Muscle layer of colon (tissue), 2 donors: ENCODE measurements around the gene LRP8.

Experiments
- H3K27ac ChIP-seq: one replicate; pipeline ENCODE4 v1.7.0; 2013; ENCODE audit warnings: low read depth, mild to moderate bottlenecking, low read length, moderate library complexity
- H3K27me3 ChIP-seq, 2 donors: one replicate each; pipeline ENCODE4 v1.7.0; 2013; ENCODE audit warnings: low read length in 2 of 2, mild to moderate bottlenecking in 2 of 2; ENCODE audit not compliant: insufficient read depth in 2 of 2, control insufficient read depth in 1 of 2
- H3K36me3 ChIP-seq: one replicate; pipeline ENCODE4 v1.7.0; 2013; ENCODE audit warnings: mild to moderate bottlenecking, low read length; ENCODE audit not compliant: insufficient read depth
- H3K4me1 ChIP-seq: one replicate; pipeline ENCODE4 v1.7.0; 2013; ENCODE audit warnings: mild to moderate bottlenecking, low read length; ENCODE audit not compliant: insufficient read depth
- H3K4me3 ChIP-seq, 2 donors: one replicate each; pipeline ENCODE4 v1.7.0; 2013; ENCODE audit warnings: low read length in 2 of 2, low read depth in 1 of 2, mild to moderate bottlenecking in 1 of 2, moderate library complexity in 1 of 2
- H3K9ac ChIP-seq: one replicate; pipeline ENCODE4 v1.7.0; 2013; ENCODE audit warnings: low read length
- H3K9me3 ChIP-seq: one replicate; pipeline ENCODE4 v1.7.0; 2013; ENCODE audit warnings: mild to moderate bottlenecking, low read length
- donor health status: abdominal sarcoma.
- donor health status: Adenocarcinoma of cecum.

The LRP8 gene

GRCh38 chr1:53369034-53369750, 41.3 kb upstream of the LRP8 start:
- Histone ChIP-seq H3K27me3 (no peaks in the 10 kb centered on the region), H3K9ac (no peak overlapping the region), H3K4me1 (no peaks in the 10 kb centered on the region), H3K36me3 (no peaks in the 10 kb centered on the region), H3K4me3 (no peak overlapping the region), H3K27ac (no peak overlapping the region), H3K9me3 (no peaks in the 10 kb centered on the region)

GRCh38 chr1:53368314-53369033, 40.6 kb upstream of the LRP8 start:
- no peak overlapping the region for H3K4me3 ChIP-seq
- H3K9me3 ChIP-seq: no peaks in the 10 kb centered on the region

GRCh38 chr1:53367503-53368313, 39.8 kb upstream of the LRP8 start:
- H3K9ac ChIP-seq: no peak overlapping the region
- H3K27me3 ChIP-seq: no peaks in the 10 kb centered on the region
- H3K4me3 ChIP-seq: no peak overlapping the region
- no peaks in the 10 kb centered on the region for H3K36me3 ChIP-seq
- no peak overlapping the region for H3K27ac ChIP-seq
- H3K9me3 ChIP-seq: no peaks in the 10 kb centered on the region
- no peaks in the 10 kb centered on the region for H3K4me1 ChIP-seq

More at GRCh38 chr1:53368314-53369033, 40.6 kb upstream of the LRP8 start:
- no peak overlapping the region for H3K9ac ChIP-seq
- no peaks in the 10 kb centered on the region for H3K4me1 ChIP-seq
- no peaks in the 10 kb centered on the region for H3K36me3 ChIP-seq
- H3K27ac ChIP-seq: no peak overlapping the region
- no peaks in the 10 kb centered on the region for H3K27me3 ChIP-seq

- H3K4me3 ChIP-seq: no peak overlapping the region
Observed at GRCh38 chr1:53366901-53367502, 39.1 kb upstream of the LRP8 start.

GRCh38 chr1:53365437-53366063, 37.7 kb upstream of the LRP8 start:
- Histone ChIP-seq H3K27me3 (no peaks in the 10 kb centered on the region), H3K9me3 (no peaks in the 10 kb centered on the region), H3K4me1 (no peaks in the 10 kb centered on the region), H3K9ac (no peak overlapping the region), H3K36me3 (no peaks in the 10 kb centered on the region), H3K4me3 (no peak overlapping the region), H3K27ac (no peak overlapping the region)

More at GRCh38 chr1:53366901-53367502, 39.1 kb upstream of the LRP8 start:
- Histone ChIP-seq H3K4me1 (no peaks in the 10 kb centered on the region), H3K9me3 (no peaks in the 10 kb centered on the region), H3K36me3 (no peaks in the 10 kb centered on the region), H3K9ac (no peak overlapping the region), H3K27me3 (no peaks in the 10 kb centered on the region), H3K27ac (no peak overlapping the region)

- Histone ChIP-seq H3K36me3 (no peaks in the 10 kb centered on the region), H3K9me3 (no peaks in the 10 kb centered on the region), H3K4me1 (no peaks in the 10 kb centered on the region), H3K9ac (no peak overlapping the region), H3K4me3 (no peak overlapping the region), H3K27me3 (no peaks in the 10 kb centered on the region), H3K27ac (no peak overlapping the region)
Observed at GRCh38 chr1:53362851-53363642, 35.2 kb upstream of the LRP8 start.

GRCh38 chr1:53362270-53362669, 34.4 kb upstream of the LRP8 start:
- no peaks in the 10 kb centered on the region for H3K4me1 ChIP-seq
- H3K9ac ChIP-seq: no peak overlapping the region
- no peak overlapping the region for H3K27ac ChIP-seq
- no peaks in the 10 kb centered on the region for H3K9me3 ChIP-seq
- no peaks in the 10 kb centered on the region for H3K36me3 ChIP-seq
- no peak overlapping the region for H3K4me3 ChIP-seq
- no peaks in the 10 kb centered on the region for H3K27me3 ChIP-seq

GRCh38 chr1:53361541-53361961, 33.7 kb upstream of the LRP8 start:
- Histone ChIP-seq H3K27me3 (no peaks in the 10 kb centered on the region), H3K27ac (no peak overlapping the region), H3K9ac (no peak overlapping the region), H3K4me3 (no peak overlapping the region), H3K4me1 (no peaks in the 10 kb centered on the region), H3K36me3 (no peaks in the 10 kb centered on the region), H3K9me3 (peaks cover 1% of the 10 kb centered on the region)

GRCh38 chr1:53359934-53360276, 32.0 kb upstream of the LRP8 start:
- no peaks in the 10 kb centered on the region for H3K4me1 ChIP-seq
- H3K36me3 ChIP-seq: no peaks in the 10 kb centered on the region
- no peaks in the 10 kb centered on the region for H3K27me3 ChIP-seq
- H3K9me3 ChIP-seq: peaks cover 4% of the 10 kb centered on the region
- no peak overlapping the region for H3K27ac ChIP-seq
- H3K9ac ChIP-seq: no peak overlapping the region
- H3K4me3 ChIP-seq: no peak overlapping the region

GRCh38 chr1:53359225-53359933, 31.5 kb upstream of the LRP8 start:
- Histone ChIP-seq H3K9me3 (peaks cover 4% of the 10 kb centered on the region), H3K27ac (no peak overlapping the region), H3K36me3 (no peaks in the 10 kb centered on the region), H3K9ac (no peak overlapping the region), H3K4me1 (no peaks in the 10 kb centered on the region), H3K27me3 (no peaks in the 10 kb centered on the region), H3K4me3 (no peak overlapping the region)
